K562 (cell line): Measurements from ENCODE around the gene HOXB1. TPM values are rescaled to one million over a fixed set of nuclear protein-coding genes. Genes with fewer than 3 reads are reported as not detected.

Experiments used
- AFF1 ChIP-seq, 2 experiments: fragments of 450-650 bp; IDR thresholded peaks; 2 replicates each; pipeline ENCODE4 v1.6.1; 2018; ENCODE audit warnings: mild to moderate bottlenecking in 2 of 2, low read depth in 1 of 2; ENCODE audit not compliant: partially characterized antibody in 2 of 2
- GABPB2 ChIP-seq: fragments of 250-450 bp; sonication (Bioruptor Pico); conservative IDR thresholded peaks from 2 replicates; pipeline ENCODE4 v1.5.1; 2021; ENCODE audit warnings: mild to moderate bottlenecking
- GATA2 ChIP-seq: sonication (generic); formaldehyde crosslinking; IDR thresholded peaks from 2 replicates; pipeline ENCODE4 v1.4.0; 2020; ENCODE audit warnings: mild to moderate bottlenecking, missing genetic modification reagents
- MAZ ChIP-seq, 2 experiments: fragments of 450-650 bp in 1 of 2; sonication (generic) in 1 of 2; formaldehyde crosslinking; IDR thresholded peaks in 1 of 2; conservative IDR thresholded peaks in 1 of 2; 2 replicates each; pipeline versions ENCODE4 v1.4.0 to v1.5.0; 2020; ENCODE audit warnings: mild to moderate bottlenecking in 1 of 2, missing genetic modification reagents in 1 of 2
- MED1 ChIP-seq: sonication (generic); formaldehyde crosslinking; IDR thresholded peaks from 2 replicates; pipeline ENCODE4 v1.8.1; 2023; ENCODE audit warnings: missing genetic modification reagents, borderline replicate concordance
- MEF2D ChIP-seq: conservative IDR thresholded peaks from 2 replicates; pipeline ENCODE4 v1.6.1; 2016; ENCODE audit warnings: low read depth, missing genetic modification characterization, missing compliant biosample characterization
- NFIX ChIP-seq: fragments of 250-450 bp; sonication (Bioruptor Pico); IDR thresholded peaks from 2 replicates; pipeline ENCODE4 v1.4.0; 2020; ENCODE audit warnings: low read depth, mild to moderate bottlenecking, moderate library complexity
- NR0B1 ChIP-seq: fragments of 450-650 bp; IDR thresholded peaks from one replicate; pipeline ENCODE4 v1.6.1; 2018; ENCODE audit warnings: mild to moderate bottlenecking, moderate library complexity; ENCODE audit not compliant: partially characterized antibody
- PTBP1 ChIP-seq: fragments of 200-400 bp; formaldehyde crosslinking; IDR thresholded peaks from 2 replicates; pipeline ENCODE4 v1.6.1; 2017; ENCODE audit warnings: low read depth, low read length
- RNF2 ChIP-seq: sonication (generic); IDR thresholded peaks from 2 replicates; pipeline ENCODE4 v1.6.1; 2016
- SMARCA4 ChIP-seq: fragments of 450-650 bp; IDR thresholded peaks from 2 replicates; pipeline ENCODE4 v1.6.1; 2016
- UBTF ChIP-seq, 2 experiments: IDR thresholded peaks; 2 replicates each; pipeline ENCODE4 v1.6.1; 2012; ENCODE audit warnings: improper control_type of control experiment in 2 of 2, low read depth in 2 of 2, low read length in 2 of 2, borderline replicate concordance in 1 of 2
- ZBTB5 ChIP-seq: fragments of 450-650 bp; IDR thresholded peaks from 2 replicates; pipeline ENCODE4 v1.6.1; 2017; ENCODE audit warnings: antibody characterized with exemption
- ZNF668 ChIP-seq: fragments of 250-450 bp; sonication (Bioruptor Pico); IDR thresholded peaks from 2 replicates; pipeline ENCODE4 v1.8.0; 2022; ENCODE audit warnings: mild to moderate bottlenecking, inconsistent platforms
- polyA plus RNA-seq, 8 experiments: library from polyadenylated mRNA; depleted of rRNA in 4 of 8; stranded (reverse) in 5 of 8; unstranded in 3 of 8; fragments of >200 nt; fragmentation: Nextera tagmentation in 2 of 8; fragmentation: Illumina TruSeq in 1 of 8; extraction: Ambion mirVana in 2 of 8; extraction: Trizol in 1 of 8; gene quantifications; 2 replicates each; pipeline versions ENCODE4 v1.2.1 to v1.2.3, GENCODE V29; 2011 to 2014; ENCODE audit warnings: inconsistent platforms in 1 of 8, missing spikeins in 1 of 8
- total RNA-seq, 7 experiments: library from RNA; depleted of rRNA in 6 of 7; stranded (reverse); fragments of >200 nt in 6 of 7; fragmentation: Illumina TruSeq in 2 of 7; extraction: Trizol in 2 of 7; gene quantifications; 2 replicates each; pipeline versions ENCODE4 v1.2.1 to v1.2.3, GENCODE V29; 2011 to 2021; ENCODE audit warnings: low replicate concordance in 1 of 7
- TF ChIP-seq, protein P1 (sequence below): fragments of 250-450 bp; sonication (Bioruptor Pico); IDR thresholded peaks from 2 replicates; pipeline ENCODE4 v1.4.0; 2020; ENCODE audit warnings: mild to moderate bottlenecking

HOXB1 gene
- total and polyA plus RNA-seq, 9 of the 15 experiments (the other 6 are each of a cell fraction or from before 2014, with no cell fraction given) = 0.04 TPM; not detected in 8

- TF ChIP-seq, protein P1, sequence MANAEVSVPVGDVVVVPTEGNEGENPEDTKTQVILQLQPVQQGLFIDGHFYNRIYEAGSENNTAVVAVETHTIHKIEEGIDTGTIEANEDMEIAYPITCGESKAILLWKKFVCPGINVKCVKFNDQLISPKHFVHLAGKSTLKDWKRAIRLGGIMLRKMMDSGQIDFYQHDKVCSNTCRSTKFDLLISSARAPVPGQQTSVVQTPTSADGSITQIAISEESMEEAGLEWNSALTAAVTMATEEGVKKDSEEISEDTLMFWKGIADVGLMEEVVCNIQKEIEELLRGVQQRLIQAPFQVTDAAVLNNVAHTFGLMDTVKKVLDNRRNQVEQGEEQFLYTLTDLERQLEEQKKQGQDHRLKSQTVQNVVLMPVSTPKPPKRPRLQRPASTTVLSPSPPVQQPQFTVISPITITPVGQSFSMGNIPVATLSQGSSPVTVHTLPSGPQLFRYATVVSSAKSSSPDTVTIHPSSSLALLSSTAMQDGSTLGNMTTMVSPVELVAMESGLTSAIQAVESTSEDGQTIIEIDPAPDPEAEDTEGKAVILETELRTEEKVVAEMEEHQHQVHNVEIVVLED = no peak
- TF ChIP-seq ZBTB5 (no peak), PTBP1 (no peak), UBTF (IDR thresholded peaks at IDR 0.05; ENCODE audit: borderline replicate concordance in 1 of 2, low read depth in 2 of 2, low read length in 2 of 2) (0 out of 4 replicates have a peak, but pooled peaks of 1 of the 2 experiments have one; percentile 68), SMARCA4 (no peak), GATA2 (no peak), NR0B1 (no peak), NFIX (CRISPR knock-in tag) (no peak), GABPB2 (no peak), MEF2D (tag) (no peak), MAZ (CRISPR knock-in tag; conservative IDR thresholded peaks at IDR 0.05 in 1 of 2, IDR thresholded peaks at IDR 0.05 in 1 of 2) (0 out of 4 replicates have a peak, but pooled peaks of 1 of the 2 experiments have one; percentile 27), MED1 (CRISPR knock-in tag) (no peak), AFF1 (IDR thresholded peaks at IDR 0.05; ENCODE audit: low read depth in 1 of 2, partially characterized antibody in 2 of 2) (peak in 1 of 2 experiments; percentile 18), ZNF668 (CRISPR knock-in tag) (no peak), RNF2 (no peak)
These were observed 45.1 kb upstream of the HOXB1 start (continued) for GRCh38 chr17:48575673-48576478.
